GM12892 (cell line): ENCODE measurements around the gene TMEM45A.

ENCODE experiments used
- POLR2A ChIP-seq: IDR thresholded peaks from 2 replicates; pipeline ENCODE4 v1.6.1; 2011; ENCODE audit warnings: low read depth, low read length, control low read depth
- POLR2AphosphoS5 ChIP-seq: IDR thresholded peaks from 2 replicates; pipeline ENCODE4 v1.6.1; 2011; ENCODE audit warnings: low read depth, low read length, control low read depth
- TAF1 ChIP-seq: IDR thresholded peaks from 2 replicates; pipeline ENCODE4 v1.6.1; 2011; ENCODE audit warnings: low read depth, mild to moderate bottlenecking, control low read depth, low read length, borderline replicate concordance

- no peak for TF ChIP-seq POLR2AphosphoS5
- no peak for TF ChIP-seq POLR2A
- no peak for TF ChIP-seq TAF1
Measured at GRCh38 chr3:100545371-100545770, 53.0 kb downstream of the TMEM45A start.
